ENCODE results near the gene MYBL2.
"Not testable (repeated sequence)": the region's sequence is repeated elsewhere in the genome, so short reads cannot be mapped to it uniquely, and the experiment has no call there.

Gene MYBL2

DNA sequence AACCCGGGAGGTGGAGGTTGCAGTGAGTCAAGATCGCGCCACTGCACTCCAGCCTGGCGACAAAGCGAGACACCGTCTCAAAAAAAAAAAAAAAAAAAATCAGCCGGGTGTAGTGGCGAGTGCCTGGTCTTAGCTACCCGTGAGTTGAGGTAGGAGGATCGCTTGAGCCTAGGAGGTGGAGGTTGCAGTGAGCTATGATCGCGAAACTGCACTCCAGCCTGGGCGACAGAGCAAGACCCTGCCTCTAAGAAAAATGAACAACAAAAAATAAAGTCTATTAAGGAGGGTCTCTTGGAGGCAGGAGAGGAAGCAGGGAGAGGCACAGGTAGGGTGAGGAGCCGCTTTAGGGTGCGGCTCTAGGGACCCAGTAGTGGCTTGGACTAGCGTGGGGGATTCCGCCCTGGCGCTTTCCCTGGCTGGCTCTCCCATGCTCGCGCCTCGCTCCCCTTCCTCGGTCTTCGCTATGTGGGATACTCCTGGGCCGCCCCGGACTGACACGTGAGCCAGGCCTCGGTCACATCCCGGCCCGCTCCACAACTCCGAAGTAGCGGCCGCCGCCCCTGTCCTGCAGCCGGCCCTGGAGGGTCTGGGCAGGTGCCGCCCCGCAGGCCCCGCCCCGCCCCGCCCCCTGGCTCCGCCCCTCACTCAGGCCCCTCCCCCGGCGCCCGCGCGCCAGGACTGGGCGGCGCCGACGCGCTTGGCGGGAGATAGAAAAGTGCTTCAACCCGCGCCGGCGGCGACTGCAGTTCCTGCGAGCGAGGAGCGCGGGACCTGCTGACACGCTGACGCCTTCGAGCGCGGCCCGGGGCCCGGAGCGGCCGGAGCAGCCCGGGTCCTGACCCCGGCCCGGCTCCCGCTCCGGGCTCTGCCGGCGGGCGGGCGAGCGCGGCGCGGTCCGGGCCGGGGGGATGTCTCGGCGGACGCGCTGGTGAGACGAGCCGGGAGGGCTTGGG lies at the start of gene MYBL2:
TSS of gene MYBL2 (plus strand) at position 739 of the 953 bp plus-strand sequence. CDS start at position 909, 170 bp downstream.
- peak; percentile 94 for DNase-seq (ENCODE audit: low spot score)

GRCh38 chr20:43631598-43631997 lies 35.3 kb upstream of the MYBL2 start:
- no peak for DNase-seq (ENCODE audit: low spot score)

GRCh38 chr20:43636429-43636828 lies 30.5 kb upstream of the MYBL2 start:
- no peak for DNase-seq (ENCODE audit: low spot score)

- no peak for DNase-seq (ENCODE audit: low spot score)
Measured at GRCh38 chr20:43642548-43642947, 24.4 kb upstream of the MYBL2 start.

- no peak for DNase-seq (ENCODE audit: low spot score)
Measured at GRCh38 chr20:43650997-43651525, 15.9 kb upstream of the MYBL2 start.

GRCh38 chr20:43651650-43652184 lies 15.2 kb upstream of the MYBL2 start:
- DNase-seq (ENCODE audit: low spot score): not testable (repeated sequence)

GRCh38 chr20:43653966-43654365 lies 12.9 kb upstream of the MYBL2 start:
- DNase-seq (ENCODE audit: low spot score): no peak

GRCh38 chr20:43655176-43655575 lies 11.7 kb upstream of the MYBL2 start:
- DNase-seq (ENCODE audit: low spot score): not testable (repeated sequence)

GRCh38 chr20:43655937-43656336 lies 11.0 kb upstream of the MYBL2 start:
- no peak for DNase-seq (ENCODE audit: low spot score)

DNA sequence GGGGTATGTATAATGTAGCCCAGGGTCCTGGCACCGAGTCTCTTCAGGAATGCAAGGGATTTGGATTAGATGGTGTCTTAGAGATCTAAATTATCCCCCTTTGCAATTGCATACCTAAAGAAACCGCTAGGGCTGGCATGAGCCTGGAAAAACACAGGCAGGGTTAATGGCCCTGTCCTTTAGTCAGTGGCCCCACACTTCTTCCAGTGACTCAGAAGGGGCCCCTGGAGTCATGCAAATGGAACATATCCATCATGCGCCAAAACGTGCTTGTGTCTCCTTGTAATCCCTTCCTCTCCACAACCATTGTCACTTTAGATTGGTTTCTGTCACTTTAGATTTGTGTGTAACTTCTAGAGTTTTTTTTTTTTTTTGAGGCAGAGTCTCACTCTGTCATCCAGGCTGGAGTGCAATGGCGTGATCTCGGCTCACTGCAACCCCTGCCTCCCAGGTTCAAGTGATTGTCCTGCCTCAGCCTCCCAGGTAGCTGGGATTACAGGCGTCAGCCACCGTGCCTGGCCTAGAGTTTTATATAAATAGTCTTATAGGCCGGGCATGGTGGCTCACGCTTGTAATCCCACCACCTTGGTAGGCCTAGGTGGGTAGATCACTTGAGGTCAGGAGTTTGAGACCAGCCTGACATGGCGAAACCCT lies 8.7 kb upstream of the MYBL2 start:
- peak; percentile 43 for DNase-seq (ENCODE audit: low spot score)

GRCh38 chr20:43658723-43659419 lies 8.0 kb upstream of the MYBL2 start:
- no peak for DNase-seq (ENCODE audit: low spot score)

DNA sequence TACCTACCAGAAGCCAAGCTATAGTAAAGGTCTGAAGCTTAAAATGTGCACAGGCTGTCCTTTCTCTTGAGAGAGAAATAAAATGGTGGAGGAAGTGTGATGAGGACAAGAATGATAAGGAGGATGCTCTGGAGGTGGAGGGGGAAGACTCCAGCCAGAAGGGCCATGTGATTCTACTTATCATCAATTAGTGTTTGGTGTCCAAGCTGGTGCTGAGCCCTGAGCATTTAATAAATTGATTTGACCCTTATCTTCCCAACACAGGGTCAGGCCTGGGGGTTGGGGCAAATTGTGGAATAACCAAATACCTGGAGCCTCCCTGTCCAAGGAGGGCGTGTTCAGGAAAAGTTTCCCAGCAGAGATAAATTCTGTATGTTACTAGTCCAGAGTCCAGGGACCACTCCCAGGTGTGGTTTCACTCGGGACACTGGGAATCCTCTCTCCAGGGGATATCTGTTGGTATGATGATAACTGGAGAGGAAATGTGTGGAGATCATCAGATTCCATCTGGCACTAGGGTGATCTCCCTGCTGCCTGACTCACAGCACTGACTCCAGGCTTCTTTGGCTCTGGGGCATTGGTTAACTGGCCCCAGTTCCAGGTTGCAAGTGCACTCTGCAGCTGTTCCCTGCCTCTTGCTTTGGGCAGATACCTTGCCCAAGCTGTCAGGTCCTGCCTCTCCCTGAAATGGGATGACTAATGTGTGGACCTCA lies 3.8 kb upstream of the MYBL2 start:
- DNase-seq (ENCODE audit: low spot score): no peak

GRCh38 chr20:43665466-43666176 lies 1.3 kb upstream of the MYBL2 start:
- no peak for DNase-seq (ENCODE audit: low spot score)

GRCh38 chr20:43667341-43668132 lies 623 bp downstream of the MYBL2 start:
- DNase-seq (ENCODE audit: low spot score): peak; percentile 83

- DNase-seq (ENCODE audit: low spot score): no peak
Measured at GRCh38 chr20:43669332-43669731, 2.4 kb downstream of the MYBL2 start.

DNA sequence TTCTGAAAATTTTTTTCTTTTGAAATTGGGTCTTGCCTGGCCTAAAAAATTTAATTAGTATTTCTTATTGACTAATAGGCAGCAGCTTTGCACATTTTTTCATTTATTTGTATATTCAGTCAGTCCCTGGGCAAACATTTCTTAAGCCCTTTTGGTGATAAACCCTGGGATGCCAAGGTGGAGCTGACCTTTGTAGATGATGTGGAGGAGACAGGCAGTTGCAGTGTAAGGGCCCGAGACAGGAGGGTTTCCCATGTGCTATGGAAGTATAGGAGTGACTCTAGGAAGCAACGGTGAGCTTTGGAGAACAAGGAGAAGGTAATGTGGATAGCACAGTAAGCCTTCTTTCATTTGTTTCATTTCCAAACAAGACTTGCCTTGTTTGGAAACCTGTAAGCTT lies 3.5 kb downstream of the MYBL2 start:
- DNase-seq (ENCODE audit: low spot score): no peak

DNA sequence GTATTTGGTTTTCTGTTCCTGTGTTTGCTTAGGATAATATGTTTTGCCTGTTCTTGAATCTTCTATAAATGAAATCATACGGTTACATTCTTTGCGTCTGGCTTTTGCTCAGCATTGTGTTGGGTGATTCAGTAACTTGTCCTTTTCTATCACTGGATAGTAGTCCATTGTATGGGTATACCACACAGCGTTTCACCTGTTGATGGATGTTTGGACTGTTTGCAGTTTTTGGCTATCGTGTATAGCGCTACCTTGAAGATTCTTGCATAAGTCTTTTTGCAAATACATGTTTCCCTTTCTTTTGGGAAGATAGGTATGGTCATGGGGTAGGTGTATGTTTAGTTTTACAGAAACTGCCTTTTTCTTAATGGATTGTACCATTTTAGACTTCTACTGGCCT lies 9.5 kb downstream of the MYBL2 start:
- DNase-seq (ENCODE audit: low spot score): no peak

- no peak for DNase-seq (ENCODE audit: low spot score)
Measured at GRCh38 chr20:43680981-43681380, 14.1 kb downstream of the MYBL2 start.

DNA sequence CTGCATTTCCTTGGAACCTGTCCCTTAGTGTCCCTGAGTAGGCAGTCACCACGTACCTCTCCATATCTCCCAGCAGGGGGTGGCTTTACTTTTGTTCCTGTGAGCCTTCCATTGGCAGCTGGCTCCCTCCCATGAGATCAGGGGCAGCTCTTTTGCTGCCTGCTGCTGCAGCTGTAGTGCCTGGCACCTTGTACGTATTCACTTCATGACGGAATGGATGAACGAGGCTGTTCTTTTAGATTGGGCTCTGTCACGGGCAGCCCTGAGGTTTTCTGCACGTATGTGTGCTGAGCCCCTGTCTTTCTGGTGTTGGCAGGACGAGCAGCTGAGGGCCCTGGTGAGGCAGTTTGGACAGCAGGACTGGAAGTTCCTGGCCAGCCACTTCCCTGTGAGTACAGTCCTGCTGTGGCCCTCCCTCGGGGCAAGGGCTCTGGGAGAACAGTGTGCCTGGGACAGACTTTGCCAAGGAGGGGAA lies 14.6 kb downstream of the MYBL2 start:
- peak; percentile 75 for DNase-seq (ENCODE audit: low spot score)

- DNase-seq (ENCODE audit: low spot score): peak; percentile 10
Measured at GRCh38 chr20:43681991-43682410, 15.1 kb downstream of the MYBL2 start.
